ENCODE measurements around the gene LZTR1.

The LZTR1 gene

GRCh38 chr22:20951151-20951931 lies 30.8 kb upstream of the LZTR1 start:
- DNase-seq (ENCODE audit: low read depth) = no peak

GRCh38 chr22:20951932-20952380 lies 30.1 kb upstream of the LZTR1 start:
- no peak for DNase-seq (ENCODE audit: low read depth)

GRCh38 chr22:20952544-20953341 lies 29.4 kb upstream of the LZTR1 start:
- no peak for DNase-seq (ENCODE audit: low read depth)

GRCh38 chr22:20953342-20953608 lies 28.8 kb upstream of the LZTR1 start:
- DNase-seq (ENCODE audit: low read depth) = no peak

GRCh38 chr22:20953668-20954500 lies 28.2 kb upstream of the LZTR1 start:
- no peak for DNase-seq (ENCODE audit: low read depth)

GRCh38 chr22:20955548-20955947 lies 26.5 kb upstream of the LZTR1 start:
- no peak for DNase-seq (ENCODE audit: low read depth)

GRCh38 chr22:20956258-20957101 lies 25.6 kb upstream of the LZTR1 start:
- DNase-seq (ENCODE audit: low read depth) = no peak

- no peak for DNase-seq (ENCODE audit: low read depth)
These were observed 24.9 kb upstream of the LZTR1 start for GRCh38 chr22:20957102-20957682.

- DNase-seq (ENCODE audit: low read depth) = no peak
These were observed 24.2 kb upstream of the LZTR1 start for GRCh38 chr22:20957683-20958431.

GRCh38 chr22:20959578-20960461 lies 22.3 kb upstream of the LZTR1 start:
- no peak for DNase-seq (ENCODE audit: low read depth)

- no peak for DNase-seq (ENCODE audit: low read depth)
These were observed 21.5 kb upstream of the LZTR1 start for GRCh38 chr22:20960609-20961008.

GRCh38 chr22:20962491-20962945 lies 19.6 kb upstream of the LZTR1 start:
- no peak for DNase-seq (ENCODE audit: low read depth)

GRCh38 chr22:20963201-20964052 lies 18.7 kb upstream of the LZTR1 start:
- DNase-seq (ENCODE audit: low read depth) = no peak

GRCh38 chr22:20964090-20964798 lies 17.9 kb upstream of the LZTR1 start:
- DNase-seq (ENCODE audit: low read depth) = no peak

- DNase-seq (ENCODE audit: low read depth) = no peak
These were observed 17.3 kb upstream of the LZTR1 start for GRCh38 chr22:20964799-20965103.

- no peak for DNase-seq (ENCODE audit: low read depth)
These were observed 16.8 kb upstream of the LZTR1 start for GRCh38 chr22:20965104-20965887.

All from stimulated activated CD8-positive, alpha-beta memory T cell treated with anti-CD3 and anti-CD28 coated beads, Interleukin-7, amount 100 ng/mL, for 24 hours (primary cell).